GM23248 (cell line): Measurements from ENCODE around the gene SLC13A5.

ENCODE experiments used
- EZH2 ChIP-seq: fragments of 200-600 bp; sonication (generic); IDR thresholded peaks from 2 replicates; pipeline ENCODE4 v1.6.1; 2018; ENCODE audit warnings: antibody characterized with exemption, mild to moderate bottlenecking; ENCODE audit not compliant: insufficient read depth, poor library complexity, severe bottlenecking
- EZH2phosphoT487 ChIP-seq: fragments of 200-600 bp; sonication (generic); IDR thresholded peaks from 2 replicates; pipeline ENCODE4 v1.6.1; 2018; ENCODE audit warnings: antibody characterized with exemption, moderate library complexity, mild to moderate bottlenecking, low read depth; ENCODE audit not compliant: insufficient read depth

DNA sequence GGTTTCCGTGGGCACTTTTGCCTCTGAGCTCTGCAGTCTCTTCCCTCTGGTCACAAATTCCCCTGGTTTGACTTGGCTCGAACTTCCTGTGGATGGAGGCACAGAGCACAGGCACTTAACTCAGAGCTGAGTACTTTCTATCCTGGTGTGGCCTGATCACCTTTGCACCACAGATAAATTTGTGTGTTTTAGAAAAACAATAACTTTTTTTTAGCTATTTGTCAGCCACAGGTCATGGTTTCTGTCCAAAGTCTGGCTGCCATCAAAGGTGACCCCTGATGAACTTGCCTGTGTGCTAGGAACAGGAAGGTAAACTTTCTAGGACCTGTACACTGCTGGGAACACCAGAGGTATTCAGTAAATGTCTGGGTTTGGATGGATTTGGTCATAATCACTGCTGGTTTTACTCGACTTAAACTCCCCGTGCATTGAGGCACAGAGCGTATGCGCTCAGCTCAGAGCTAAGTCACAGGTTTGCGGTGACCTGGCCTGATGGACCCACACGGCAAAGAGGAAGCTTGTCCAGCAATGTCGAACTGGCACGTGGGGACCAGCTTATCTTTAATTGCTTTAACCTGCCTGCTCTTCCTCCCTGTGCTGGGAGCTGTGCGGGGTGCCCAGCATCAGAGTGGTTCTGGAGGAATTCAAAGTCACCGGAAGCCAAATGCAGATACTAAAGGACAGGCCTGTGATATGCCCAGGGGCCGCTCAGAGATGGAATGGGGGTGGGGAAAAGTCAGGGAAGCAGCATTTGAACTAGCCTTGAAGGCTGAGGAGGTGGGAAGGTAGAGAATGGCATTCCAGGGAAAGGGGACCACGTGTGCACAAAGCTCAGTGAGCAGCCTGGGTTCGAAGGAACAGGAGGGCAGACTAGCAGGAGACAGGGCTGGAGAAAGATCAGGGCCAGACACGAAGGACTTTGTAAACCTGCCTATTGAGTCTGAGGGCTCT is 12.9 kb downstream of the SLC13A5 start:
- TF ChIP-seq EZH2, result no peak
- no peak for TF ChIP-seq EZH2phosphoT487
